Activated CD4-positive, alpha-beta T cell treated with anti-CD3 and anti-CD28 coated beads for 24 hours (primary cell): ENCODE data around the gene TRRAP.

ENCODE experiments used
- DNase-seq, 2 donors: peaks; one replicate each; pipeline ENCODE4 v3.0.0-alpha.2; 2020; ENCODE audit warnings: low read depth in 2 of 2

Gene TRRAP

GRCh38 chr7:98946389-98946788 is 68.1 kb downstream of the TRRAP start:
- DNase-seq = no peak

DNA sequence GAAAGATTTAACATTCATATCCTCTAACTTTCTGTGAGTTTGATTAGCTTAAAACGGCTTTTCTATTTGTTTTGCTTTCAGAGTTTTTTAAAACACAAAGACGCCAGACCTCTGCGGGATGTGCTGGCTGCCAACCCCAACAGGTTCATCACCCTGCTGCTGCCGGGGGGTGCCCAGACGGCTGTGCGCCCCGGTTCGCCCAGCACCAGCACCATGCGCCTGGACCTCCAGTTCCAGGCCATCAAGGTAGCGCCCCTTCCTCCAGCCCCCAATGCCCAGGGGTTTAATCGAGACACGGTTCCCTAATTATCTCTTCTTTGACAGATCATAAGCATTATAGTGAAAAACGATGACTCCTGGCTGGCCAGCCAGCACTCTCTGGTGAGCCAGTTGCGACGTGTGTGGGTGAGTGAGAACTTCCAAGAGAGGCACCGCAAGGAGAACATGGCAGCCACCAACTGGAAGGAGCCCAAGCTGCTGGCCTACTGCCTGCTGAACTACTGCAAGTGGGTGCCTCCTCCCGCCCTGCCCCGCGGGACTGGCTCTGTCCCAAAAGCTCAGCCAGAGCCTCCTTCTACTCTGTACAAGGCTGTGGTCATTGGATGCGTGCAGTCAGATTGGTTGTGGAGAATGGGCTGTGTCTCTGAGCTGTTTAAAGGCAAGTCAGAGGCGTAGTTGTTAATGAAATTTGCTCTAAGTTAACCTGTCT is 71.2 kb downstream of the TRRAP start:
- no peak for DNase-seq

DNA sequence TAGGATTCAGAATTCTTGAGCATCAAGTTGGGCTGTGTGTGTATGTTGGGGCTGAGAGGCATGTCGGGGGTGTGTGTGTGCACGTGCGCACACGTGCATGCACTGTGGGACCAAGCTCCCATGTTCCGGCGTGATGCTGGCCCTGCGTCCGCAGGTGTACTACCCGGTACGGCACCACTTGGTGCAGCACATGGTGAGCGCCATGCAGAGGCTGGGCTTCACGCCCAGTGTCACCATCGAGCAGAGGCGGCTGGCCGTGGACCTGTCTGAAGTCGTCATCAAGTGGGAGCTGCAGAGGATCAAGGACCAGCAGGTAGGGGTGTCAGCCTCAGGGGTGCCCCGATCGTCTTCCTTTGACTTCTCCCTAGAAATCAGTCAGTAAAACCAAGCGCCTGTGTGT is 77.7 kb downstream of the TRRAP start:
- DNase-seq = no peak

GRCh38 chr7:98956469-98956868 is 78.1 kb downstream of the TRRAP start:
- no peak for DNase-seq

GRCh38 chr7:98956937-98957336 is 78.6 kb downstream of the TRRAP start:
- no peak for DNase-seq

GRCh38 chr7:98957766-98958165 is 79.4 kb downstream of the TRRAP start:
- DNase-seq = no peak

- no peak for DNase-seq
Observed at GRCh38 chr7:98958968-98959367, 80.6 kb downstream of the TRRAP start.

DNA sequence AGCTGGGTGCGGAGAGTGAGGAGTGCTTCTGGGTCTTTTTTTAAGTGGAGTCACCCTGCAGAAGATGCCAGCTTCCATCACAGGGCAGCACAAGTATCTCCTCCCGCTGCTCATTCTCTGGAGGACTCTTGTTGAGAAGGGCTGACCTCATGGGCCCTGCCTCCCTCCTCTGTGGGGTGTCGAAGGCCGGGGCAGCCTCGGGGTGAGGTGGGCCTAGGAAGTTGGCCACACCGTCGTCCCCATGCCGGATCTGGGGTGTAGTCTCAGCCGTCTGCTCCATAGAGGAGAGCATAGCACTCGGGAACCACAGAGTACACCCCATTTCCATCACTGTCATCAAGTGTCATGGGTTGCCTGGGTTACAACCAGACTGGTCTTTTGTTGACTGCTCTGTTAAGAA is 85.0 kb downstream of the TRRAP start:
- no peak for DNase-seq

GRCh38 chr7:98964596-98964995 is 86.3 kb downstream of the TRRAP start:
- no peak for DNase-seq

GRCh38 chr7:98968621-98969020 is 90.3 kb downstream of the TRRAP start:
- no peak for DNase-seq

DNA sequence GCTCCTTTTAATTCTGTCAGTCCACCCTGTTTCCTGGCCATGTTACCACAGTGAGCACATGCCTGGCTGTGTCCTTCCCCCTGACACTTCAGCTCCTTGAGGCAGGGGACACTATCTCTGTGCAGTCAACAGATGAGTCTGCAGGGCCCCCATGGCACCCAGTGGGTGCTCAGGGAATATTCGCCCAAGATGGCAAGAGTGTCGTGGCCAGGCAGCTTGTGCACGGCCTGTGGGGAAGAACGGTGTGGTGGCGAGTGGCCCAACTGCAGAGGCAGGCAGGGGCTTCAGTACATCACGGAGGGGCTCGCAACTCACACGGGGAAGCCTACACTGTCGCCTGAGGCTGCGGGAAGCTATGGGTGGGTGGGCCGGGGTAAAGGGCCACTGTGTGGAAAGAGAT is 91.1 kb downstream of the TRRAP start:
- DNase-seq = no peak

DNA sequence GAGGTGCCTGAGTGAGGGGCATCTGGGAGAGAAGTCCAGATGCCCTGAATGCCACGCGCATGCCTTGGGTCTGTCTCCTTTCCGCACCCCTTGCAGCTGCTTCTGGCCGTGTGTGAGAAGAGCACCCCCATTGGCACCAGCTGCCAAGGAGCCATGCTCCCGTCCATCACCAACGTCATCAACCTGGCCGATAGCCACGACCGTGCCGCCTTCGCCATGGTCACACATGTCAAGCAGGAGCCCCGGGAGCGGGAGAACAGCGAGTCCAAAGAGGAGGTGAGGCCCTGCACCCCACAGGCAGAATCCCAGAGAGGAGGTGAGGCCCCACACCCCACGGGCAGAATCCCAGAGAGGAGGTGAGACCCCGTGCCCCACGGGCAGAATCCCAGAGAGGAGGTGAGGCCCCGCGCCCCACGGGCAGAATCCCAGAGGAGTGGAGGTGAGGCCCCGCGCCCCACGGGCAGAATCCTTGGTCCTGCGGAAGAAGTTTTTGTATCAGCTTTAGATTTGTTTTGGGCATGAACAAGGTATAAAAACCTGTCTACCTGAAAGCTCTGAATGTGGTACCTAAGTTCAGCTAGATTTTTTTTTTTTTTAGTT is 91.8 kb downstream of the TRRAP start:
- no peak for DNase-seq

GRCh38 chr7:98970805-98971204 is 92.5 kb downstream of the TRRAP start:
- DNase-seq = no peak

- DNase-seq = no peak
Observed at GRCh38 chr7:98974205-98974604, 95.9 kb downstream of the TRRAP start.

DNA sequence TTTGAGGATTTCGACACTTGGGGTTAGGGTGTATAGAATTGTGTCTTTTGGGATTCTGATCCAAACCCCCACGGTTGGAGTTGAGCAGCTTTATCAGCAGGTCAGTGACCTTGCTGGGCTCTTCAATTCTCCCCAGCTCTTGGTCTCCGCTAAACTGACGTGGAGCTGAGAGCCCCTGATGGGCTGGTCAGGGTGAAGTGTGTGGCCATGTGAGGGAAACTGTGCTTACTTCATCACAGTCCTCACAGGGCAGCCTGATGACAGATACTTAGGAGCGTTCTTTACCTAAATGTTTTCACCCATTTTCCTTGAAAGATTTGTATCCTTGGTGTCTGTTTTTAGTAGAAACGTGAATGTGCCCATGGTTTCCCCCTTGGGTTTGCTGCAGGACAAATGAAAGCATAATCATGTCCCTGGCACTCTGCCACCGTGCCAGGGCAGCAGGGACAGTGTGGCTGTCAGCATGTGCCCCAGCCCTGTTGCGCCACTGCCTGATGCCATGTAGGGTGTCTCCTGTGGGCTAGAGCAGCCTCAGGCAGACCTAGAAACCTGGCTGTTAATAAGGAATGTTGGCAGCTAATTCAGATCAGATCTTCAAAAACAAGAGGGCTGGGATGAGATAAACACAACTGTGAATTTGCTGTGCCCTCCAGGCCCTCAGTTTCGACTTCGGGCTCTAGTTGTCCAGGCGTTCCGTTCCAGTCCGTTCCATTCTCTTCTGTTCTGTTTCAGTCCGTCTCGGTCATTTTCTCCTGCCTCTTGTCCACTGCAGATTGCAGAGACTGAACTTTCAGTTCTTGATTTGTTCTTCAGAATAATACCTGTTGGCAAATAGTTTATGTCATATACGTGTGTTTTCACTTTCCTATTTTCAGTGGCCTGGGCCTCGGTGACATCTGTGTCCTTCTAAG is 96.8 kb downstream of the TRRAP start:
- DNase-seq = no peak

GRCh38 chr7:98976396-98977185 is 98.3 kb downstream of the TRRAP start:
- no peak for DNase-seq

DNA sequence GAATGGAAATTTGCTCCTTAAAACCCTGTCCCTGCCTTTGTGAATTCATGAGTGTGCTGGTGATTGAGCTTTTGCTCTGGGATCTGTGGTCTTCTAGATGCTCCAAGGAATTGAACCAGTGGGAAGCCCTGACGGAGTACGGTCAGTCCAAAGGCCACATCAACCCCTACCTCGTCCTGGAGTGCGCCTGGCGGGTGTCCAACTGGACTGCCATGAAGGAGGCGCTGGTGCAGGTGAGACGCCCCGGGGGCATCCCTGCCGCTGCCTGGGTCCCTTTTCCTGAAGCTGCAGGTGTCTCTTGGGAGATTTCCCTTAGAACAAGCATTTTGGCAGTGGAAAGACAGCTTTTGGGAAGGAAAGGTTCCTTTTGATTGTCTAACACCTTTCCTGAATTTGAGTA is 100.3 kb downstream of the TRRAP start:
- DNase-seq = no peak

DNA sequence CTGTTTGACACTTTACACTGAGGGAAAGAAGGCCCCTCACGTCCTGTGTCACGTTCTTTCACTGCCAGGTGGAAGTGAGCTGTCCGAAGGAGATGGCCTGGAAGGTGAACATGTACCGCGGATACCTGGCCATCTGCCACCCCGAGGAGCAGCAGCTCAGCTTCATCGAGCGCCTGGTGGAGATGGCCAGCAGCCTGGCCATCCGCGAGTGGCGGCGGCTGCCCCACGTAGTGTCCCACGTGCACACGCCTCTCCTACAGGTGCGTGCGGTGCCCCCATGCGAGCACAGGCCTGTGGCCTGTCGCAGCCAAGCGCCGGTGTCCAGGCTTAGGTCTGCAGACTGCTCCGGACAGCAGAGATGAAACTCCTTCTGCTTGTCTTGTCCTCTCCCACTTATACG is 103.4 kb downstream of the TRRAP start:
- no peak for DNase-seq

- DNase-seq = no peak
Observed at GRCh38 chr7:98982686-98983085, 104.4 kb downstream of the TRRAP start.

GRCh38 chr7:98984126-98984525 is 105.8 kb downstream of the TRRAP start:
- DNase-seq = no peak

DNA sequence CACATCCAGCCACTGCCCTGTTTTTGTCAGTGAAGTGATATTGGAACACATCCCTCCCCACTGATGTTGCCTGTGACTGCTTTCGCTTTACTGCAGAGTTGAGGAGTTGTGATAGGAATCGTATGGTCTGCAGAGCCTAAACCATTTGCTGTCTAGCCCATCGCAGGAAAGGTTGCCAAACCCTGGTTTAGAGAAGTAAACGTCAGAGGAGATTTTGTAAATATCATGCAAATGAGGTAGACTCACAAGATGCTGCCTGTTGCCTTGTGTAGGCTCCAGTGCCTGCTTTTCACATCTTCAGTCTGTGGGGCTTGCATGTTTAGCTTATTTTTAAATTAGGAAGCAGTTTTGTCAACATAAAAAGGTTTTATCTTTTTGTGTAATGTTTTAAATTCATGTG is 107.1 kb downstream of the TRRAP start:
- no peak for DNase-seq

DNA sequence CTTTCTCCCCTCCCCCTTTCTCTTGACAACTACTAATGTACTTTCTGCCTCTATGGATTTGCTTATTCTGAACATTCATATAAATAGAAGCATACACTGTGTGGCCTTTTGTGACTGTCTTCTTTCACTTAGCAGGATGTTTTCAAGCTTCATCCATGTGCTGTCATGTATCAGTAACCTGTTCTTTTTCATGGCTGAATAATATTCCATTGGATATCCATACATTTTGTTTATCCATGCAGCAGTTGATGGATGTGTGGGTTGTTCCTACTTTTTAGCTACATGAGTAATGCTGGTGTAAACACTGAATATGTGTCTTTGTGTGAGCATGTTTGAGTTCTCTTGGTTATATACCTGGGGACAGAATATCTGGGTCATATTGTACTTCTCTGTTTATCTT is 107.6 kb downstream of the TRRAP start:
- no peak for DNase-seq
